Heart left ventricle (tissue), 13 donors: ENCODE results near the gene JPH2.

Source experiments
- CTCF ChIP-seq, 12 donors: fragments of 200-600 bp; sonication (generic) in 4 of 12; IDR thresholded peaks; one replicate each; pipeline versions ENCODE4 v1.5.0 to v1.8.0; 2018 to 2022; ENCODE audit warnings: antibody characterized with exemption in 12 of 12, mild to moderate bottlenecking in 5 of 12
- POLR2A ChIP-seq, 2 donors: fragments of 450-650 bp; IDR thresholded peaks; one replicate each; pipeline ENCODE4 v1.6.1; 2017; ENCODE audit warnings: antibody characterized with exemption in 2 of 2, mild to moderate bottlenecking in 2 of 2, moderate library complexity in 2 of 2
- donor health status: ischemic (EF 13 %, LVEDD 7.1; RV severe dilation, severe dysfunction).
- donor health status: DM: no; HTN: yes; CAD: no.
- donor health status: DM: no; HTN: no; CAD: no.
- donor health status: ischemic (EF 25% LVEDD 6.9; RV normal size, moderate dysfunction).
- donor health status: ischemic (EF 25% LVEDD 5.7; RV mildly dilated, moderate dysfunction).
- donor health status: ischemic (EF 35%, LVEDD 5.7; RV mildly dilated, moderate dysfunction).
- donor health status: nonischemic (EF 11% LVEDD 7.7; RV severe dilation, severe dysfunction).
- donor health status: DM: yes; HTN: yes; CAD: no.
- donor health status: PGD.
- donor health status: ischemic (EF 29% LVEDD 5.4; RV normal size, mild dysfunction).
- donor health status: nonischemic (EF 23%, LVEDD 6.1; RV moderate dilation, normal function).

DNA sequence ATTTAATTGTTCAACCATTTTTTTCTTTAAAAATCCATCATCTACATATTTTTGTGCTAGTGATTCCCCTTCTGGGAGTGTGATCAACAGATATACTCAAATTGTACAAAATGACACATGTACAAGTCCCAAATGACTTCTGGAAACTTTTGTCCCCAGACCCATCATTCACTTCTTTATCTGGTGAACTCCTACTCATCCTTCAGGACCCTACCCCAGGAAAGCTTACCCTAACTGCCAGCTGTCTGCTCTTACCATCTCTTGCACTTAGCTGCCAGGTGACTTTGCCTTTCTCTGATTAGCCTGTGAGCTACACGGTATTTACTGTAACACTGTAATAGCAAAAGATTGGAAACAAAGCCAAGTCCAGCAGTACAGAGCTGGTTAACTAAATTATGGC is 55.3 kb downstream of the JPH2 start:
- TF ChIP-seq CTCF (IDR thresholded peaks at IDR 0.05) (no peak), POLR2A (IDR thresholded peaks at IDR 0.05) (no peak)
